ENCODE measurements around the gene GRIK2.

The GRIK2 gene

GRCh38 chr6:101728956-101729355 lies 335.4 kb downstream of the GRIK2 start:
- no peak for DNase-seq

GRCh38 chr6:101730954-101731353 lies 337.4 kb downstream of the GRIK2 start:
- no peak for DNase-seq

- DNase-seq = no peak
Observed at GRCh38 chr6:101733899-101734298, 340.4 kb downstream of the GRIK2 start.

- no peak for DNase-seq
Observed at GRCh38 chr6:101738481-101738880, 345.0 kb downstream of the GRIK2 start.

- no peak for DNase-seq
Observed at GRCh38 chr6:101740631-101741030, 347.1 kb downstream of the GRIK2 start.

GRCh38 chr6:101741474-101742171 lies 348.1 kb downstream of the GRIK2 start:
- DNase-seq = no peak

GRCh38 chr6:101747160-101747559 lies 353.7 kb downstream of the GRIK2 start:
- no peak for DNase-seq

- DNase-seq = no peak
Observed at GRCh38 chr6:101747716-101748115, 354.2 kb downstream of the GRIK2 start.

GRCh38 chr6:101755931-101756330 lies 362.4 kb downstream of the GRIK2 start:
- no peak for DNase-seq

GRCh38 chr6:101758368-101758767 lies 364.9 kb downstream of the GRIK2 start:
- no peak for DNase-seq

GRCh38 chr6:101760843-101761621 lies 367.5 kb downstream of the GRIK2 start:
- DNase-seq = no peak

- no peak for DNase-seq
Observed at GRCh38 chr6:101762851-101763250, 369.3 kb downstream of the GRIK2 start.

- no peak for DNase-seq
Observed at GRCh38 chr6:101765281-101765680, 371.8 kb downstream of the GRIK2 start.

- no peak for DNase-seq
Observed at GRCh38 chr6:101770116-101770515, 376.6 kb downstream of the GRIK2 start.

GRCh38 chr6:101776919-101777350 lies 383.4 kb downstream of the GRIK2 start:
- peak in 1 of 2 donors; percentile 17 for DNase-seq

- DNase-seq = no peak
Observed at GRCh38 chr6:101777646-101778045, 384.1 kb downstream of the GRIK2 start.

GRCh38 chr6:101779051-101779844 lies 385.7 kb downstream of the GRIK2 start:
- no peak for DNase-seq

- no peak for DNase-seq
Observed at GRCh38 chr6:101783287-101783686, 389.8 kb downstream of the GRIK2 start.

GRCh38 chr6:101784094-101784493 lies 390.6 kb downstream of the GRIK2 start:
- DNase-seq = no peak

GRCh38 chr6:101799531-101799930 lies 406.0 kb downstream of the GRIK2 start:
- no peak for DNase-seq

GRCh38 chr6:101800598-101800997 lies 407.1 kb downstream of the GRIK2 start:
- DNase-seq = no peak

- DNase-seq = no peak
Observed at GRCh38 chr6:101803136-101803535, 409.6 kb downstream of the GRIK2 start.

GRCh38 chr6:101806241-101806640 lies 412.7 kb downstream of the GRIK2 start:
- no peak for DNase-seq

Data from hippocampal formation (tissue), 2 donors.